H1 (cell line): Measurements from ENCODE around the gene ATP6V1G3. TPM values are rescaled to one million over a fixed set of nuclear protein-coding genes. Genes with fewer than 3 reads are reported as not detected.

Experiments used
- POU5F1 ChIP-seq: IDR thresholded peaks from 2 replicates; pipeline ENCODE4 v1.6.1; 2011; ENCODE audit warnings: low read depth, mild to moderate bottlenecking, low read length, moderate library complexity
- SAP30 ChIP-seq: fragments of 300-600 bp; sonication (generic); IDR thresholded peaks from 2 replicates; pipeline ENCODE4 v1.7.1; 2012; ENCODE audit warnings: low read length, moderate library complexity, mild to moderate bottlenecking, inconsistent platforms; ENCODE audit not compliant: insufficient read depth, insufficient replicate concordance
- SIX5 ChIP-seq: IDR thresholded peaks from 2 replicates; pipeline ENCODE4 v1.6.1; 2011; ENCODE audit warnings: mild to moderate bottlenecking, low read depth, low read length
- SP2 ChIP-seq: IDR thresholded peaks from 2 replicates; pipeline ENCODE4 v1.6.1; 2012; ENCODE audit warnings: mild to moderate bottlenecking, low read length, inconsistent platforms
- polyA plus RNA-seq, 7 experiments: library from polyadenylated mRNA; depleted of rRNA in 3 of 7; stranded (reverse) in 5 of 7; unstranded in 2 of 7; fragments of >200 nt in 5 of 7; fragments of 200-250 nt in 2 of 7; gene quantifications; 1 replicate in 5 of 7; 2 replicates in 1 of 7; 4 replicates in 1 of 7; pipeline versions ENCODE4 v1.2.1 to v1.2.3, GENCODE V29; 2011 to 2013; ENCODE audit warnings: missing spikeins in 2 of 7, mixed read lengths in 2 of 7
- total RNA-seq: library from RNA; stranded (reverse); fragmentation: NEBNext Ultra II Directional; extraction: Animal tissue kit (Norgen Biotek cat#: 25700); gene quantifications from 2 replicates; pipeline ENCODE4 v1.2.1, GENCODE V29; 2021

ATP6V1G3 gene
- total and polyA plus RNA-seq, 2 of the 8 experiments (the other 6 are each of a cell fraction or from before 2014, with no cell fraction given), result not detected

- TF ChIP-seq SAP30, result no peak
- no peak for TF ChIP-seq SP2
- no peak for TF ChIP-seq SIX5
- no peak for TF ChIP-seq POU5F1
Measured at GRCh38 chr1:198517623-198518199, 22.8 kb downstream of the ATP6V1G3 start (continued).
